Stomach (tissue), 4 donors: ENCODE data around the gene C16orf89.
"Not testable (repeated sequence)": the region's sequence is repeated elsewhere in the genome, so short reads cannot be mapped to it uniquely, and the experiment has no call there.

Experiments used
- EP300 ChIP-seq: sonication (generic); formaldehyde crosslinking; IDR thresholded peaks from one replicate; pipeline ENCODE4 v1.6.1; 2017; ENCODE audit warnings: antibody characterized with exemption
- POLR2A ChIP-seq, 4 donors: fragments of 450-650 bp; IDR thresholded peaks; one replicate each; pipeline ENCODE4 v1.6.1; 2016; ENCODE audit warnings: antibody characterized with exemption in 4 of 4, control low read depth in 2 of 4, mild to moderate bottlenecking in 1 of 4, moderate library complexity in 1 of 4
- POLR2AphosphoS5 ChIP-seq, 3 donors: sonication (generic); formaldehyde crosslinking; IDR thresholded peaks; one replicate each; pipeline ENCODE4 v1.6.1; 2016; ENCODE audit warnings: antibody characterized with exemption in 3 of 3
- TF ChIP-seq, protein P1 (sequence below), 7 experiments: fragments of 450-650 bp in 4 of 7; fragments of 200-600 bp in 3 of 7; sonication (generic) in 3 of 7; IDR thresholded peaks; one replicate each; pipeline ENCODE4 v1.5.1; 2016 to 2019; ENCODE audit warnings: antibody characterized with exemption in 7 of 7, control low read depth in 2 of 7, mild to moderate bottlenecking in 1 of 7

DNA sequence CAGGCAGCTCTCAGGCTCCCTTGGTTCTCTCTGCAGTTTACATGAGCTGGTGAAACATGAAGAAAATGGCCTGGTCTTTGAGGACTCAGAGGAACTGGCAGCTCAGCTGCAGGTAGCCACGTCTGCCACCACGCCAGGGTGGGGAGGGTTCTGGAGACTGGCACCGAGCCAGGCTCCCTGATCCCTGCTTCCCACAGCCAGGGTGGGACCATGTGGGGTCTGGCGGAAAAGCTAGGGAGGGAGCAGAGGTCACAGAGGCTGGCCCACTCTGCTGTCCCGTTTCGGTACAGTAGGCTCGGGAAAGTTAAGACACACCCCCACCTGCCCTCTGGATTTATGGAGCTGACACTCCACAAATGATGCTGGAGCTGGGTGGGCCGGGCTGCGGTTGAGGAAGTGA lies 17.9 kb upstream of the C16orf89 start:
- TF ChIP-seq, protein P1, sequence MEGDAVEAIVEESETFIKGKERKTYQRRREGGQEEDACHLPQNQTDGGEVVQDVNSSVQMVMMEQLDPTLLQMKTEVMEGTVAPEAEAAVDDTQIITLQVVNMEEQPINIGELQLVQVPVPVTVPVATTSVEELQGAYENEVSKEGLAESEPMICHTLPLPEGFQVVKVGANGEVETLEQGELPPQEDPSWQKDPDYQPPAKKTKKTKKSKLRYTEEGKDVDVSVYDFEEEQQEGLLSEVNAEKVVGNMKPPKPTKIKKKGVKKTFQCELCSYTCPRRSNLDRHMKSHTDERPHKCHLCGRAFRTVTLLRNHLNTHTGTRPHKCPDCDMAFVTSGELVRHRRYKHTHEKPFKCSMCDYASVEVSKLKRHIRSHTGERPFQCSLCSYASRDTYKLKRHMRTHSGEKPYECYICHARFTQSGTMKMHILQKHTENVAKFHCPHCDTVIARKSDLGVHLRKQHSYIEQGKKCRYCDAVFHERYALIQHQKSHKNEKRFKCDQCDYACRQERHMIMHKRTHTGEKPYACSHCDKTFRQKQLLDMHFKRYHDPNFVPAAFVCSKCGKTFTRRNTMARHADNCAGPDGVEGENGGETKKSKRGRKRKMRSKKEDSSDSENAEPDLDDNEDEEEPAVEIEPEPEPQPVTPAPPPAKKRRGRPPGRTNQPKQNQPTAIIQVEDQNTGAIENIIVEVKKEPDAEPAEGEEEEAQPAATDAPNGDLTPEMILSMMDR (IDR thresholded peaks at IDR 0.05) = not testable (repeated sequence)
- not testable (repeated sequence) for TF ChIP-seq POLR2A (IDR thresholded peaks at IDR 0.05); EP300; POLR2AphosphoS5 (IDR thresholded peaks at IDR 0.05)
